Endometrial microvascular endothelial cells (primary cell): ENCODE data around the gene SIK1. TPM values are rescaled to one million over a fixed set of nuclear protein-coding genes. Genes with fewer than 3 reads are reported as not detected.

Source experiments
- in situ Hi-C: cut with HindIII; loops from 2 replicates; pipeline ENCODE4 v1.10.0; 2017; ENCODE audit warnings: low sequenced_read_pairs, low pct_unique_long_range_greater_than_20kb; ENCODE audit errors: inconsistent ontology term
- total RNA-seq: library from RNA; depleted of rRNA; stranded (reverse); fragments of >200 nt; gene quantifications from one replicate; pipeline ENCODE4 v1.2.3, GENCODE V29; 2015; ENCODE audit errors: inconsistent ontology term

The SIK1 gene
- total RNA-seq, 1 donor from 2014 or later, result 0.09 TPM

DNA sequence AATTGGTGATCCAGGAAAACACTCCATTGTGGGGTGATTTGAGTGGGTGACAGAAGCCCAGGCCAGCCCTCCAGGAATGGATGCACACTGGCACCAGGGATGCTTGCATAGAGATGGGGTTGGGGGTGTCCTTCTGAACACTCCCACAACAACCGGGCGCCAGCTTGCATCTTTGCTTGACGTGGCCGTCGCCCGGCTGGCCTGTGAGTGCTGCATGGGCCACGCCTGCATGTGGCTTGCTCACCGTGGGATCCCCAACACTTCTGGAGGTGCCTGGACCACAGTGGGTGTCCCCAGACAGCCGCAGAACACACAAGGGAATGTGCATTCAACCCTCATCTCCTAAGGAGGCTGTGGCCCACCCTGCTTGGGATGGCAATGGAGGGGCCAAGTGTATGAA, 55.1 kb downstream of the SIK1 start:
- in situ Hi-C loops, result no loop called here

DNA sequence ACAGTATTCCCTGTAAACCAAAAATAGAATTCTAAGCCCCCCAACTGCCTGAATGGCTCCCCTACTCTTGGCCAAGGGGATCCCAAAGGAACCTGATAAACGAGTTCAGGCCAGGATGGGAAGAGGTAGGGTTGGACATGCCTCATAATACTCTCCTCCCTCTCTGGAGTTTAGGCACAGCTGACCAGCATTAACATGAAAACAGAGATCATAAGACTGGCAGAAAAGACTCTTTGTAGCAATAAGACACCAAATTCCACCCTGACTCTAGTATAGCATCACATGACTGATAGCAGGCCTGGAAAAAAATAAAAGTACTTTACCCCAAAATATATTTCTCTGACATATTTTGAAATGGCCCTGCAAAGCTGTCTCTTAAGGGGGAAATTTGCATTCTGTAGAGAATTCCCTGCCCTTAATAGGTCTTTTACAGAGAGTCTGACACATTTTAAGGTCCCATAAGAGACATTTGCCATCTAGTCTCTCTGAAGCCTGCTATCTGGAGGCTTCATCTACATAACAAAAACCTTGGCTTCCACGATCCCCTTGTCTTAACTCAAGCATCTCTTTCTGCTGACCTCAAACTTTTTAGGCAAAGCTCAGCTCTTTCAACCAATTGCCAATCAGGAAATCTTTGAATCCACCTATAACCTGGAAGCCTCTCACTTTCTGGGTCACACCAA, 55.9 kb downstream of the SIK1 start:
- in situ Hi-C loops, result no loop called here

DNA sequence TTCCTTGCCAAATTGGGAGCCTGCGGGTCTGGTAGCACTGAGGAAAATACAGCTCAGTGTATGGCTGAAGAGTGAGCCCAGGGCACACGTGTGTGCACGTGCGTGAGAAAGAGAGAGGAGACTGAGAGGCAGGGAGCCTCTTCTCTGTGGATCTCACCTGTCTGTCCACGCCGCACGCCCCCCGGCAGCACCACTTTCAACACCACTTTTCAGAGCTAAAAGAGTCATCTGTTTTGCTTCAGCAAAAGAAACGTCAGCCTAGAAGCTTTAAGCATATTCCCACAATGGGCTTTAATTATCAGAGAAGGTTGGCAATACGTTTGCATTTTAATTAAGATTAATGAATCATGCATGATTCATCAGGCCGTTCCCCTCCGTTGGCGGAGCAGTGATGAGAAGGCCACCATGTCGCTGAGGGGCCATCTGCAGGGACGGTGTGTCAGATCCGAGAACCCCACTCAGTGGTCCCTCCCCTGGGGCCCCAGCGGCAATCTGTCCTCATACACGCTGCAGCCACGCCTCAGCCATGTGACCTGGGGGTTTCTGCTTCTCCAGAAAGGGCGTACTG, 56.8 kb downstream of the SIK1 start:
- in situ Hi-C loops, result no loop called here

DNA sequence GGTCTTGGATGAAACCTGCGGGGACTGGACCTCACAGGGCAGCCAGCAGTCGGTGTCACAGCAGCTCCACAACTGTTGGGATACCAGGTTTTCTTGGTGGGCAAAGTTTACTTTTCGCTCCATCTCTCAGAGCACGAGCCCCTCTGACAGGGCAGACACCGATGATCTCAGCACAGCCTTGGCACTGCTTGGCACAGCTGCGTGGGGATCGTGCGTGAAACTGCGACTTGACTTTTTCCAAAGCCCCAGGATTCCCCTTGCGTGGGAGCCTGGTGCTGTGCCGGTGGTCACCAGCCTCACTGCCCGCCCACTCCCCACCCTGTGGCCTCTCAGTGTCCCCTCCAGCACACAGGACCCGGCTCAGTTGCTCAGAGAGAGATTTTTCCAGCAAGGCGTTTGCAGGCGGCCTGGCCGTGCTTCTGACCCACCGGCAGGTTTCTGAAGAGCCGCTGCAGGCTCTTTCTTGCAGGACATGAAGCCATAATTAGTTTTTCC, 57.3 kb downstream of the SIK1 start:
- in situ Hi-C loops, result no loop called here

DNA sequence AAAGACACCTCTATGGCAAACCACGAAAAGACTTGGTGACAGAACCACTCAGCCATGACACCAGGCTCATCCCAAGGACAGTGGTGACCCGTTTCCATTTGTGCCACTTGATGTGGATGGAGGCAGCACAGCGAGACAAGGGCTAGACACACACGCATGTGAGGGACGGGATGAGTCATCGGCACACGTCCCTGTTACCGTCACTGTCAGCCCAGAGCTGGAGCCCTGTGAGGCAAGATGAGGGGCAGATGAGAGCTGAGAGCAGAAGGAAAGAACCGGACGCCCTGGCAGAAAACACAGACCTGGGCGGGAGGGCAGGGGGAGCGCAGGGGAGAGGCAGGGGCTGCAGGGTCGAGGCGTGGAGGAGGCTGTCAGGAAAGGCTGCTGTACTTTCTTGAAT, 57.8 kb downstream of the SIK1 start:
- in situ Hi-C loops, result no loop called here

DNA sequence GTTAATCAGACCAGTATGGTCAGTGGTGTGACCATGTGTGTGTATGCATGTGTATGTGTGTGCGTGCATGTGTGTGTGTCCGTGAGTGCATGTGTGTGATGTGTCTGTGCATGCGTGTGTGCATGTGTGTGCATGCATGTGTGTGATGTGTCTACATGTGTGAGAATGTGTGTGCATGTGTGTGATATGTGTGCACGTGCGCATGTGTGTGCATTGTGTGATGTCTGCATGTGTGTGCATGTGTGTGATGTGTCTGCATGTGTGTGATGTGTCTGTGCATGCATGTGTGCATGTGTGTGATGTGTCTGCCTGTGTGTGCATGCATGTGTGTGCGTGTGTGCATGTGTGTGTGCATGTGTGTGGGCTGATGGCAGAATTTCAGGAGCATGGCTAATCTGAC, 58.2 kb downstream of the SIK1 start:
- in situ Hi-C loops, result no loop called here

DNA sequence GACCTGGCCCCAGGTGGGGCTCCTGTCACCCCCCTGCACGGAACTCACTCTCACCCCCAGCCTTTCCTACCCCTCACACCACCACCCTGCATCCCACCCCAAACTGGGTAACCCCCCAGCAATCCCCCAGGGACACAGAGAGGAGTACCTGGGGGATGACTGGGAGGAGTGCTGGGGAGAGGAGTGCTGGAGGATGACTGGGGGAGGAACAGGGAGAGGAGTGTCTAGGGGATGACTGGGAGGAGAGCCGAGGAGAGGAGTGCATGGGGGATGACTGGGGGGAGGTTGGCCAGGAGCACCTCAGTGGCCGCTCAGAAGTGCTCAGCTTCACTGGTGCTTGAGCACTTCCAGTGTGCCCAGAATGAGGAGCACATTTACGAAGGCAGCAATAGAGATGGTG, 59.1 kb downstream of the SIK1 start:
- in situ Hi-C loops, result no loop called here

DNA sequence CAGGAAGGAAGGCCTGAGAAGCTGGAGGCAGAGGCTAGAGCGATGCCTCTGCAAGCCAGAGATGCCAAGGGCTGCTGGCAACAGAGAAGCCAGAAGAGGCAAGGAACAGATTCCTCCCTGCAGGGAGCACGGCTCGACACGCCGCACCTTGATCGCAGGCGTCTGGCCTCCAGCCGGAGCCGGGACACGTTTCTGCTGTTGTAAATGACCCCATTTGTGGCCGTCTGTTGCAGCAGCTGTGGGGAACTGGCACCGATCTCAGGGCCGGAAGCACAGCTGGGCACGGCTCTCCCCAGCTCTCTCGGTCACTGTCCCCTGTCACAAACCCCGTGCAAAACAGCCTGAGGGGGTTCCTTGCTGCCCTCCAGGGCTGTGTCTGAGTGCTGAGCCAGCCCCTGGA, 59.6 kb downstream of the SIK1 start:
- in situ Hi-C loops, result no loop called here

DNA sequence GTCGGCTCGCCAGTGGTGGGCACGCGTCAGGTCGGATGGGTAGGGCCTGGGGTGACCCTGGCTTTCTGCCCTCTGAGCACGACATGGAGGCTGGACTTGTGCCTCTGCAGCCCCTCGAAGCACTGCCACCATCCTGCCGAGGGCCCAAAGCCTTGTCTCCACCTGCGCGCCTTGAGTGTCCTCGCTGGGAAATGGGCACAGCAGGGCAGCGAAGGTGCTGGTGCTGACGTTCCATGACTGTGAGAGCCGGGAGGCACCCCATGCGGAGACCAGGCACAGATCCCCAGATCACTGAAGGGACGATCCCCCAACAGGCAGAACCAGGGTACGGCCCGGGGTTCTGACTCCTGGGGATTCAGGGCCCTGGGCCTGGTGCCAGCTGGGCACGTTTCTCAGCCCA, 60.3 kb downstream of the SIK1 start:
- in situ Hi-C loops, result no loop called here

DNA sequence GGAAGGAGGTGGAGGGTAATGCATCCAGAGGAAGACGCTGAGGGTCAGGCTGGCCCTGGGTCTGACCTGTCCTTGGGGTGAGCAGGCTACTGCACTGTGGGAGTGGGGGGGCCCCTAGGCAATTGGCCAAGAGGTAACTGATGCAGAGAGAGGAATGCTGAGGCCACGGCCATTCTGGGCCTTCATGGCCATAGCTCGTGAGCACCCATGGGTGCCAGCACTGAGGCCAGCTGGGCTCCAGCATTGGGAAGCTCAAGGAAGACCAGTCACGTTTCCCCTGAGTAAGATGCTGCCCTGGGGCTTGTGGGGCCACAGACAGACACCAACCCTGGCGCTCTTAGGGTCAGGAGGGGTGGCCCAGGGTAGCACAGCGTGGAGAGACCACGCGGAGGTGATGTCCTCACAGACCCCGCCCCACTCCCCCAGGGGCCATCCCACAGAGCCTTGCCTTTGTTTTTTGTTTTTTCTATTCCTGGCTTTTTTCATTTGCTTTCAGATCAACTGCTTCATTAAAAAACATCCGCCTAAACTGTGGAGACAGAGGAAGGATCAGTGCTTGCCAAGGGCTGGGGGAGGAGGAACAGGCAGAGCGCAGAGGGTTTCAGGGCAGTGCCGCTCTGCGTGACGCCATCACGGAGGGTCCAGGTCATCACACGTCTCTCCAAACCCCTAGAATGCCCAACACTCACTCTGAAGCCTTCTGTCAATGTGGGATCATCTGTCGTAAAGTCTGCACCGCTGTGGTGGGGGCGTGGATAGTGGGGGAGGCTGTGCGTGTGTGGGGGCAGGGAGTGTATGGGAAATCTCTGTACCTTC, 61.1 kb downstream of the SIK1 start:
- in situ Hi-C loops, result no loop called here

DNA sequence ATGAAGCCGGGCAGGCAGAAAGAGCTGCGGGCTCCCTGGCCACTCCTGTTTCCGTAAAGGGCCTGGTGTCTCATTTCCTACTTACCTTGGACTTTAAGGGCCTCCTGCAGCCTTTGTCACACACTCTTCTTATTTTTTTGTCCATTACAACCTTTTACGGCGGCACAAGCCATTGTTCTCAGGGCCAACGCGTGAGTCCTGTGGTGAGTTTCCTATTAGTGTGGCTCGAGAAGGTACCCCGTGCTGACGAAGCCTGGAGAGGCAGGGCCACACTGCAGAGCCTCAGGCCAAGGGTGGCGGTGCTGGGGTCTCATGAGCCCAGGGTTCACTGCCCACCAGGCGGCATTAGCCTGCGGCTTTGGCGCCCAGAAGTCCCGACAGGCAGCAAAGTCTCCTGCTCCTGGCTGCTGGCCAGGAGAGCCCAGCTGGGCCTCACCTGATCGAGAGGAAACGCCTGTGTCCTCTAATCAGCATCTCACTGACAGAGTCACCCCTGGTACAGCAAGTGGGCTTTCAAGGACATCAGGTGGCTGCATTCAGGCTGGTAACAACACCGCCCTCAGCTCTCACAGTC, 62.0 kb downstream of the SIK1 start:
- in situ Hi-C loops, result no loop called here

Other genes with a start within 250 kb of the SIK1 start
- gene HSF2BP, start 232.4 kb upstream of the SIK1 start, total RNA-seq, result 0.37 TPM
- gene RRP1B, start 232.4 kb upstream of the SIK1 start, total RNA-seq, result 43.7 TPM